ENCODE measurements around the gene AP3S2.

AP3S2 gene

GRCh38 chr15:89823836-89824606 is 69.8 kb downstream of the AP3S2 start:
- no peak overlapping the region for H3K4me3 Mint-ChIP-seq
- H3K9me3 Mint-ChIP-seq, result no peaks in the 10 kb centered on the region
- H3K27ac Mint-ChIP-seq, result no peak overlapping the region
- H3K36me3 Mint-ChIP-seq (ENCODE audit: low read depth), result no peaks in the 10 kb centered on the region
- no peaks in the 10 kb centered on the region for H3K4me1 Mint-ChIP-seq (ENCODE audit: low read depth)
- H3K27me3 Mint-ChIP-seq, result peaks cover 18% of the 10 kb centered on the region

GRCh38 chr15:89822951-89823711 is 70.7 kb downstream of the AP3S2 start:
- H3K36me3 Mint-ChIP-seq (ENCODE audit: low read depth), result no peaks in the 10 kb centered on the region
- no peaks in the 10 kb centered on the region for H3K4me1 Mint-ChIP-seq (ENCODE audit: low read depth)
- no peaks in the 10 kb centered on the region for H3K9me3 Mint-ChIP-seq
- no peak overlapping the region for H3K4me3 Mint-ChIP-seq
- H3K27me3 Mint-ChIP-seq, result peaks cover 21% of the 10 kb centered on the region
- H3K27ac Mint-ChIP-seq, result no peak overlapping the region

GRCh38 chr15:89822611-89822950 is 71.2 kb downstream of the AP3S2 start:
- Mint-ChIP-seq H3K9me3 (no peaks in the 10 kb centered on the region), H3K27ac (peak overlapping the region; percentile 56), H3K27me3 (peaks cover 24% of the 10 kb centered on the region), H3K4me3 (no peak overlapping the region), H3K4me1 (ENCODE audit: low read depth) (no peaks in the 10 kb centered on the region), H3K36me3 (ENCODE audit: low read depth) (no peaks in the 10 kb centered on the region)

- Mint-ChIP-seq H3K9me3 (no peaks in the 10 kb centered on the region), H3K27ac (no peak overlapping the region), H3K27me3 (peaks cover 24% of the 10 kb centered on the region), H3K4me1 (ENCODE audit: low read depth) (no peaks in the 10 kb centered on the region), H3K4me3 (no peak overlapping the region), H3K36me3 (ENCODE audit: low read depth) (no peaks in the 10 kb centered on the region)
Measured at GRCh38 chr15:89822026-89822425, 71.8 kb downstream of the AP3S2 start.

GRCh38 chr15:89820666-89821611 is 72.9 kb downstream of the AP3S2 start:
- H3K36me3 Mint-ChIP-seq (ENCODE audit: low read depth), result no peaks in the 10 kb centered on the region
- H3K27me3 Mint-ChIP-seq, result peaks cover 32% of the 10 kb centered on the region
- H3K27ac Mint-ChIP-seq, result no peak overlapping the region
- no peak overlapping the region for H3K4me3 Mint-ChIP-seq
- no peaks in the 10 kb centered on the region for H3K4me1 Mint-ChIP-seq (ENCODE audit: low read depth)
- H3K9me3 Mint-ChIP-seq, result peaks cover 4% of the 10 kb centered on the region

- Mint-ChIP-seq H3K27me3 (peaks cover 42% of the 10 kb centered on the region), H3K27ac (no peak overlapping the region), H3K4me3 (no peak overlapping the region), H3K4me1 (ENCODE audit: low read depth) (peaks cover 4% of the 10 kb centered on the region), H3K36me3 (ENCODE audit: low read depth) (no peaks in the 10 kb centered on the region), H3K9me3 (peaks cover 4% of the 10 kb centered on the region)
Measured at GRCh38 chr15:89818287-89818686, 75.5 kb downstream of the AP3S2 start.

- H3K27me3 Mint-ChIP-seq, result peaks cover 42% of the 10 kb centered on the region
- H3K4me1 Mint-ChIP-seq (ENCODE audit: low read depth), result peaks cover 4% of the 10 kb centered on the region
- H3K4me3 Mint-ChIP-seq, result no peak overlapping the region
- no peak overlapping the region for H3K27ac Mint-ChIP-seq
- no peaks in the 10 kb centered on the region for H3K36me3 Mint-ChIP-seq (ENCODE audit: low read depth)
- peaks cover 4% of the 10 kb centered on the region for H3K9me3 Mint-ChIP-seq
Measured at GRCh38 chr15:89817701-89818280, 76.0 kb downstream of the AP3S2 start.

- peaks cover 4% of the 10 kb centered on the region for H3K9me3 Mint-ChIP-seq
- peak overlapping the region; percentile 75 for H3K4me3 Mint-ChIP-seq
- H3K27ac Mint-ChIP-seq, result no peak overlapping the region
- no peaks in the 10 kb centered on the region for H3K36me3 Mint-ChIP-seq (ENCODE audit: low read depth)
- H3K4me1 Mint-ChIP-seq (ENCODE audit: low read depth), result peaks cover 4% of the 10 kb centered on the region
- peaks cover 38% of the 10 kb centered on the region for H3K27me3 Mint-ChIP-seq
Measured at GRCh38 chr15:89815769-89816168, 78.0 kb downstream of the AP3S2 start.

- H3K9me3 Mint-ChIP-seq, result peaks cover 4% of the 10 kb centered on the region
- H3K4me3 Mint-ChIP-seq, result peak overlapping the region; percentile 61
- no peak overlapping the region for H3K27ac Mint-ChIP-seq
- H3K4me1 Mint-ChIP-seq (ENCODE audit: low read depth), result peaks cover 4% of the 10 kb centered on the region
- peaks cover 36% of the 10 kb centered on the region for H3K27me3 Mint-ChIP-seq
- no peaks in the 10 kb centered on the region for H3K36me3 Mint-ChIP-seq (ENCODE audit: low read depth)
Measured at GRCh38 chr15:89814112-89814742, 79.6 kb downstream of the AP3S2 start.

GRCh38 chr15:89813381-89814111 is 80.2 kb downstream of the AP3S2 start:
- Mint-ChIP-seq H3K36me3 (ENCODE audit: low read depth) (no peaks in the 10 kb centered on the region), H3K4me3 (peak overlapping the region; percentile 61), H3K27me3 (peaks cover 36% of the 10 kb centered on the region), H3K9me3 (peaks cover 4% of the 10 kb centered on the region), H3K27ac (no peak overlapping the region), H3K4me1 (ENCODE audit: low read depth) (peaks cover 4% of the 10 kb centered on the region)

GRCh38 chr15:89812847-89813320 is 80.9 kb downstream of the AP3S2 start:
- Mint-ChIP-seq H3K27me3 (peaks cover 31% of the 10 kb centered on the region), H3K4me3 (no peak overlapping the region), H3K4me1 (ENCODE audit: low read depth) (peaks cover 4% of the 10 kb centered on the region), H3K9me3 (peaks cover 4% of the 10 kb centered on the region), H3K27ac (no peak overlapping the region), H3K36me3 (ENCODE audit: low read depth) (no peaks in the 10 kb centered on the region)

GRCh38 chr15:89812011-89812846 is 81.6 kb downstream of the AP3S2 start:
- no peak overlapping the region for H3K4me3 Mint-ChIP-seq

GRCh38 chr15:89810837-89811236 is 83.0 kb downstream of the AP3S2 start:
- Mint-ChIP-seq H3K27ac (no peak overlapping the region), H3K9me3 (no peaks in the 10 kb centered on the region), H3K36me3 (ENCODE audit: low read depth) (no peaks in the 10 kb centered on the region), H3K27me3 (peaks cover 21% of the 10 kb centered on the region), H3K4me1 (ENCODE audit: low read depth) (peaks cover 4% of the 10 kb centered on the region), H3K4me3 (no peak overlapping the region)

More at GRCh38 chr15:89812011-89812846, 81.6 kb downstream of the AP3S2 start:
- Mint-ChIP-seq H3K4me1 (ENCODE audit: low read depth) (peaks cover 4% of the 10 kb centered on the region), H3K36me3 (ENCODE audit: low read depth) (no peaks in the 10 kb centered on the region), H3K27ac (no peak overlapping the region), H3K9me3 (peaks cover 4% of the 10 kb centered on the region), H3K27me3 (peaks cover 30% of the 10 kb centered on the region)

Measured in stimulated activated naive CD8-positive, alpha-beta T cell treated with anti-CD3 and anti-CD28 coated beads, Interleukin-15, Interleukin-2, amounts not matched to agents 100 ng/mL and 50 ng/mL, for 24 hours (primary cell).